Upper lobe of left lung (tissue), 6 donors: ENCODE data around the gene MRPL1. TPM values are rescaled to one million over a fixed set of nuclear protein-coding genes. Genes with fewer than 3 reads are reported as not detected.

Experiments used
- ATAC-seq, 2 donors: fragments of 200-7000 bp; cut with Tn5 transposase; one replicate each; pipeline ENCODE4 v1.9.1; 2022; ENCODE audit warnings: mild to moderate bottlenecking in 2 of 2, moderate library complexity in 2 of 2; ENCODE audit not compliant: low FRiP score in 2 of 2
- DNase-seq, 2 donors: peaks; one replicate each; pipeline ENCODE4 v3.0.0-alpha.2; 2019 to 2020
- H3K27ac ChIP-seq, 4 donors: fragments of 200-600 bp; sonication (generic); one replicate each; pipeline ENCODE4 v1.5.1; 2016 to 2019
- H3K27me3 ChIP-seq, 4 donors: fragments of 200-600 bp; sonication (generic); one replicate each; pipeline ENCODE4 v1.5.1; 2017 to 2019
- H3K36me3 ChIP-seq, 4 donors: fragments of 200-600 bp; sonication (generic); one replicate each; pipeline ENCODE4 v1.5.1; 2016 to 2019
- H3K4me1 ChIP-seq, 4 donors: fragments of 200-600 bp; sonication (generic); one replicate each; pipeline ENCODE4 v1.5.1; 2018 to 2019
- H3K4me3 ChIP-seq, 4 donors: fragments of 200-600 bp; sonication (generic); one replicate each; pipeline ENCODE4 v1.5.1; 2017 to 2019; ENCODE audit warnings: mild to moderate bottlenecking in 2 of 4, moderate library complexity in 1 of 4
- H3K9me3 ChIP-seq, 4 donors: fragments of 200-600 bp; sonication (generic); one replicate each; pipeline ENCODE4 v1.5.1; 2018 to 2019
- EP300 ChIP-seq, 4 donors: sonication (generic); formaldehyde crosslinking; IDR thresholded peaks; one replicate each; pipeline ENCODE4 v1.5.1; 2017; ENCODE audit warnings: antibody characterized with exemption in 4 of 4, control low read depth in 2 of 4
- POLR2A ChIP-seq, 4 donors: fragments of 450-650 bp; IDR thresholded peaks; one replicate each; pipeline ENCODE4 v1.5.1; 2016 to 2017; ENCODE audit warnings: antibody characterized with exemption in 4 of 4, mild to moderate bottlenecking in 2 of 4
- POLR2AphosphoS5 ChIP-seq, 2 donors: sonication (generic); formaldehyde crosslinking; IDR thresholded peaks; one replicate each; pipeline ENCODE4 v1.5.1; 2017; ENCODE audit warnings: antibody characterized with exemption in 2 of 2
- WGBS, 2 donors: methylation state at CpG; one replicate each; pipeline ENCODE4 v1.1.5; 2017 to 2018; 5-methylcytosine and 5-hydroxymethylcytosine counted together
- total RNA-seq, 6 donors: library from RNA; depleted of rRNA in 4 of 6; stranded (reverse); fragments of >200 nt in 4 of 6; gene quantifications; one replicate each; pipeline versions ENCODE4 v1.1.0 to v1.2.1, GENCODE V29; 2016 to 2021
- TF ChIP-seq, protein P1 (sequence below), 6 experiments: fragments of 450-650 bp in 4 of 6; fragments of 200-600 bp in 2 of 6; sonication (generic) in 2 of 6; IDR thresholded peaks; one replicate each; pipeline ENCODE4 v1.5.1; 2016 to 2019; ENCODE audit warnings: antibody characterized with exemption in 6 of 6
- donor health status: DM: no; HTN: no; CAD: no; lungs with moderate emphysema.
- donor health status: DM: no; HTN: yes; CAD: no; lungs with severe emphysema.

Gene MRPL1
- total RNA-seq, 6 donors from 2014 or later = 4.1 to 26.5 (median 16.8) TPM

DNA sequence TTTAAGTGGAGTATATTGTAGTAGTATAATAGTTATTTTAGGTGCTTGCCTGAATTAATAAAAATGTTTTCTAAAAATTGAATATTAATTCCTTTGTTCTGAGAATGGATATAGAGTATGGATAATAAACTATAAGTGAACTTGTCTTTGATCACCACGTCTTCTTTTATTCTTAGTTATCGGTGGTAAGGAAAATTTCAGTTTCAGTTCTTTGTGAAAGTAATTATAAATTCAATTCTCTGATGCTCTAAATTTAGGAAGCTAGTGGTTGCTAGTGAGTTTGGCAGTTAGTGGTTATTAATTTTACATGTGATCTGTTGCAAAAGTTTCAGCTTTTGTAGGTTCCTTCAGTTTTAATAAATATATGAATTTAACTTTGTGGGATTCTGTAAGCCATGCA, 30.8 kb downstream of the MRPL1 start:
- TF ChIP-seq, protein P1, sequence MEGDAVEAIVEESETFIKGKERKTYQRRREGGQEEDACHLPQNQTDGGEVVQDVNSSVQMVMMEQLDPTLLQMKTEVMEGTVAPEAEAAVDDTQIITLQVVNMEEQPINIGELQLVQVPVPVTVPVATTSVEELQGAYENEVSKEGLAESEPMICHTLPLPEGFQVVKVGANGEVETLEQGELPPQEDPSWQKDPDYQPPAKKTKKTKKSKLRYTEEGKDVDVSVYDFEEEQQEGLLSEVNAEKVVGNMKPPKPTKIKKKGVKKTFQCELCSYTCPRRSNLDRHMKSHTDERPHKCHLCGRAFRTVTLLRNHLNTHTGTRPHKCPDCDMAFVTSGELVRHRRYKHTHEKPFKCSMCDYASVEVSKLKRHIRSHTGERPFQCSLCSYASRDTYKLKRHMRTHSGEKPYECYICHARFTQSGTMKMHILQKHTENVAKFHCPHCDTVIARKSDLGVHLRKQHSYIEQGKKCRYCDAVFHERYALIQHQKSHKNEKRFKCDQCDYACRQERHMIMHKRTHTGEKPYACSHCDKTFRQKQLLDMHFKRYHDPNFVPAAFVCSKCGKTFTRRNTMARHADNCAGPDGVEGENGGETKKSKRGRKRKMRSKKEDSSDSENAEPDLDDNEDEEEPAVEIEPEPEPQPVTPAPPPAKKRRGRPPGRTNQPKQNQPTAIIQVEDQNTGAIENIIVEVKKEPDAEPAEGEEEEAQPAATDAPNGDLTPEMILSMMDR (IDR thresholded peaks at IDR 0.05) = no peak
- H3K36me3 ChIP-seq = peaks cover 0 to 39% (median 4%) of the 10 kb centered on the region in 4 donors
- H3K27ac ChIP-seq = no peak overlapping the region
- no peak for DNase-seq
- ATAC-seq = no peak
- H3K4me3 ChIP-seq = no peak overlapping the region
- H3K9me3 ChIP-seq = no peaks in the 10 kb centered on the region
- 62 to 90% methylated on average over 2 of the region's 2 CpGs for WGBS, 2 donors
- no peaks in the 10 kb centered on the region for H3K27me3 ChIP-seq
- H3K4me1 ChIP-seq = no peaks in the 10 kb centered on the region

- ATAC-seq = no peak
- no peak overlapping the region for H3K4me3 ChIP-seq
- H3K4me1 ChIP-seq = peaks cover 0 to 3% (median 0%) of the 10 kb centered on the region in 4 donors
- no peaks in the 10 kb centered on the region for H3K27me3 ChIP-seq
- H3K27ac ChIP-seq = no peak overlapping the region
- WGBS, 2 donors = 45 to 63% methylated on average over 1 of the region's 1 CpG
- H3K9me3 ChIP-seq = no peaks in the 10 kb centered on the region
- peaks cover 0 to 20% (median 2%) of the 10 kb centered on the region in 4 donors for H3K36me3 ChIP-seq
- no peak for DNase-seq
- no peak for TF ChIP-seq POLR2AphosphoS5 (IDR thresholded peaks at IDR 0.05)
- TF ChIP-seq POLR2A (IDR thresholded peaks at IDR 0.05) = no peak
- TF ChIP-seq, protein P1 (IDR thresholded peaks at IDR 0.05) = no peak
- TF ChIP-seq EP300 (IDR thresholded peaks at IDR 0.05) = no peak
Observed at GRCh38 chr4:77899607-77900006, 37.0 kb downstream of the MRPL1 start.

- no peak for DNase-seq
- 88 to 93% methylated on average over 1 of the region's 1 CpG for WGBS, 2 donors
- H3K27ac ChIP-seq = no peak overlapping the region
Observed at GRCh38 chr4:77903186-77903585, 40.6 kb downstream of the MRPL1 start.

GRCh38 chr4:77905651-77906263, 43.1 kb downstream of the MRPL1 start:
- Histone ChIP-seq H3K4me1 (no peaks in the 10 kb centered on the region), H3K9me3 (no peaks in the 10 kb centered on the region), H3K27me3 (no peaks in the 10 kb centered on the region), H3K36me3 (peaks cover 0 to 25% (median 1%) of the 10 kb centered on the region in 4 donors), H3K27ac (no peak overlapping the region), H3K4me3 (no peak overlapping the region)
- DNase-seq (no peak), ATAC-seq (no peak)
- TF ChIP-seq POLR2A (IDR thresholded peaks at IDR 0.05) (no peak), EP300 (IDR thresholded peaks at IDR 0.05) (no peak), POLR2AphosphoS5 (IDR thresholded peaks at IDR 0.05) (no peak)
- TF ChIP-seq, protein P1 (IDR thresholded peaks at IDR 0.05) = no peak

More at GRCh38 chr4:77903186-77903585, 40.6 kb downstream of the MRPL1 start:
- Histone ChIP-seq H3K4me3 (no peak overlapping the region), H3K9me3 (no peaks in the 10 kb centered on the region), H3K36me3 (peaks cover 0 to 8% (median 0%) of the 10 kb centered on the region in 4 donors), H3K4me1 (peaks cover 0 to 3% (median 0%) of the 10 kb centered on the region in 4 donors), H3K27me3 (no peaks in the 10 kb centered on the region)
- TF ChIP-seq POLR2AphosphoS5 (IDR thresholded peaks at IDR 0.05) (no peak), EP300 (IDR thresholded peaks at IDR 0.05) (no peak), POLR2A (IDR thresholded peaks at IDR 0.05) (no peak)
- TF ChIP-seq, protein P1 (IDR thresholded peaks at IDR 0.05) = no peak
- ATAC-seq = no peak

DNA sequence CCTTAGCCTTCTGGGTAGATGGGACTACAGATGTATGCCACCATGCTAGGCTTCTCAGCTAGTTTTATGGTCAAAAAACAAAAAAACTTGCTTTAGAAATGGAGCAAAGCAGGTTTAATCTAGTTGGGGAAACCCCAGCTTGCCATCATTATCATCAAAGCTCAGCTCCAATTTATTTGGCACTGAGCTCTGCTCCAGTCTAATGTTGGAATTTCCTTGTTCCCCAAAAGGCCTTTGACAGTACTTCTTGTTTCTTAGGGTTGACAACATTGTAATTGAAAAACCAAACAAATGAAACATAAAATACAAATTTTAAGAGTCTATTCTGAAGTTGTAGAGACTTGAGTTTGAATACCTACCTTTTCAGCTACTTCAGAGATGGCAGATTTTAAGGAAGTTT, 48.0 kb downstream of the MRPL1 start:
- Histone ChIP-seq H3K27ac (no peak overlapping the region), H3K4me1 (no peaks in the 10 kb centered on the region), H3K36me3 (peaks cover 0 to 25% (median 1%) of the 10 kb centered on the region in 4 donors), H3K9me3 (no peaks in the 10 kb centered on the region), H3K27me3 (no peaks in the 10 kb centered on the region), H3K4me3 (no peak overlapping the region)
- TF ChIP-seq, protein P1 (IDR thresholded peaks at IDR 0.05) = no peak
- TF ChIP-seq EP300 (IDR thresholded peaks at IDR 0.05) = no peak
- TF ChIP-seq POLR2A (IDR thresholded peaks at IDR 0.05) = no peak
- TF ChIP-seq POLR2AphosphoS5 (IDR thresholded peaks at IDR 0.05) = no peak
- ATAC-seq (no peak), DNase-seq (no peak)
